GM19099 (cell line): ENCODE data around the gene ATP6V1E1.

Experiments used
- POLR2A ChIP-seq: IDR thresholded peaks from 3 replicates; pipeline ENCODE4 v1.6.1; 2011; ENCODE audit warnings: low read depth; ENCODE audit not compliant: insufficient read length; ENCODE audit errors: extremely low read depth

ATP6V1E1 gene

GRCh38 chr22:17569971-17570511 lies 58.5 kb downstream of the ATP6V1E1 start:
- TF ChIP-seq POLR2A = no peak

DNA sequence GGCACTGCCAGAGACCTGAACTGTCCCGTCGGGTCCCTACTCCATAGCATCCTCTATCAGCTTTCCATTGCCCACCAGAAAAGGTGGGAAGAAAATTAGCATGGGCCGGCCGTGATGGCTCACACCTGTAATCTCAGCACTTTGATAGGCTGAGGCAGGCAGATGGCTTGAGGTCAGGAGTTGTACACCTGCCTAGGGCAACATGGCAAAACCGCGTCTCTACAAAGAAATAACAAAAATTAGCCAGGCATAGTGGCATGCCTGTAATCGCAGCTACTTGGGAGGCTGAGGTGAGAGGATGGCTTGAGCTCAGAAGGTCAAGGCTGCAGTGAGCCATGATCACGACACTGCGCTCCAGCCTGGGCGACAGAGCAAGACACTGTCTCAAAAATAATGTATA lies 61.8 kb downstream of the ATP6V1E1 start:
- TF ChIP-seq POLR2A = no peak

DNA sequence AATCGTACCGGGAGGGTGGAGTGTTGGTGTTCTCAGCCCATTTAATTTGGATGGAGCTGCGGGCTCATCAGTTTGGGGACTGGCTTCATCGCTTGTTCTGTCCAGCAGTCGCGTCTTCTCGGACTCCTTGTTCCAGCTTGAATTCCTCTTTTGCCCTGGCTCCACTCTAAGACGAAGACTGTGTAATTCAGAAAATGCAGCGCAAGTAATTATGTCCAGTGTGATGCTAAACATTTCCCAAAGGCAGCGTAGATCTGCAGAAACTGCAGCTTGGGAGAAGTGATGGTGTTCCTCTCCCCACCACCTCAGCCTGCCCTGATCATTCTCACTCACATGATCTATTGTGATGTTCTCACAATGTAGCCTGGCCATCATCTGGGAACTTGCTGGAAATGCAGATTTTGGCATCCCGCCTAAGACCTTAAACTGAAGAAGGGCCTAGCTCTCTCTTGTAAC lies 64.6 kb downstream of the ATP6V1E1 start:
- TF ChIP-seq POLR2A = no peak

DNA sequence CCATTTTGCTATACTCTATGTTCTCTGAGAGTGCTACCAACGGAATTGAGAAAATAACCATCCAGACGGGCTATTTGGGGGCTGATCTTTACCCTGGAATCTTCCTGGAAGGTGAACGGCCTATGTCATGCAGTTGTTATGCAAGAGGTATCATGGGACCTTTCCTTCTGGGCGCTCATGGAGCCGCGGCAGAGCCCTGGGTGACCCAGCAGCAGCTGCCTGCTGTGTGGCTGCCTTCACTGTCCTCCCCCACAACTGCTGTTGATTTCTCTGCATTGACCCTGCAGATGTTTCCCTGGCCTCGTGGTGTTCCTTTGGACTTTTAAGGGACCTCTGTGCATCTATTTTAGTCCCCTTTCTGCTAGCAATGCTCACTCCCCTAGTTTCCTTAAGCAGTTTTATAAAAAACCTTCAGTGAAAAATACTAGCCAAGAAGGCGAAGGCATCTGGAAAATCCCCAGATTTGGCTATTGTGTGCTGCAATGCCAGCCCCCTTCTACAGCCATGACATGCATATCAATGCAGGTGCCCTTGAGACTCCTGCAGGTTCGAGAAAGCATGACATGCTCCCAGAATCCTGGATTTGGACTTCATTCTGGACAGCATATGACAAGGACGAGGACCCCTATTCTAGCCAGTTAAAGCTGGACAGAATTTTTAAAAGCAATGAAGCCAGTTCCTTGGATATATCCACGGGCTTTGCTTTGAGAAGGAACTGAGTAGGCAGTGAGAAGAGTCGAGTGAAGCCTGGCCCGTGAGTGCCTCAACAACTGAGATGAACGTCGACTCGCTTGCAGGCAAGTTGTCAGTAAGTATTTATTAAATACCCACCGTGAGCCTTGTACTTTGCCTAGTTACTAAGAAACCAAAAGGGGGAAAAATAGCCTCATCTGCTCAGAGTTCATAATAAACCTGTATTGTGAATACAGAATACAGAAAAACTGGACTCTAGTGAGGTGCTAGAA lies 65.4 kb downstream of the ATP6V1E1 start, which contains the start of gene SLC25A18:
Gene SLC25A18, plus strand, starts transcription at position 593 of the 965 bp plus-strand sequence. CDS start 16,447 bp downstream, outside the sequence.
- no peak for TF ChIP-seq POLR2A

- no peak for TF ChIP-seq POLR2A
These were observed 69.4 kb downstream of the ATP6V1E1 start for GRCh38 chr22:17559188-17559587.

- TF ChIP-seq POLR2A = no peak
These were observed 73.7 kb downstream of the ATP6V1E1 start for GRCh38 chr22:17554814-17555213.

GRCh38 chr22:17552737-17553136 lies 75.8 kb downstream of the ATP6V1E1 start:
- no peak for TF ChIP-seq POLR2A

DNA sequence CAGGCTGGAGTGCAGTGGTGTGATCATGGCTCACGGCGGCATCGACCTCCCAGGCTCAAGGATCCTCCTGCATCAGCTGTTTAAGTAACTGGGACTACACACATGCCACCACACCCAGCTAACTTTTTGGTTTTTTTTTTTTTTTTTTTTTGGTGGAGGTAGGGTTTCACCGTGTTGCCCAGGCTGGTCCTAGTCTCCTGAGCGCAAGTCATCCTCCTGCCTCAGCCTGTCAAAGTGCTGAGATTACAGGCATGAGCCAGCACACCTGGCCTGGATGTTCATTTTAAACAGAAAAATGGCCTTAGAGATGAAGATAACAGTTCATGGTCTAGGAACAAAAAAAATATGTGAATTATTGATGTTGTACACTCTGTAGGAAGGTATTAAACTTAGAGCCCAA lies 78.9 kb downstream of the ATP6V1E1 start:
- TF ChIP-seq POLR2A = no peak

DNA sequence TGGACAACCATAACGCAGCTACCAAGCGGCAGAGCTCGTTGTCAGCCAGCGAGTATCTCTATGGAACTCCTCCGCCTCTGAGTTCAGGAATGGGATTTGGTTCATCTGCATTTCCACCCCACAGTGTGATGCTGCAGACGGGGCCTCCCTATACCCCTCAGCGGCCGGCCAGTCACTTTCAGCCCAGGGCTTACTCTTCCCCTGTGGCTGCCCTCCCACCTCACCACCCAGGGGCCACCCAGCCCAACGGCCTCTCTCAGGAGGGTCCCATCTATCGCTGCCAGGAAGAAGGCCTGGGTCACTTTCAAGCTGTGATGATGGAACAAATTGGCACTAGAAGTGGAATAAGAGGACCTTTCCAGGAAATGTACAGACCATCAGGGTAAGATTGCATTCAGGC lies 79.4 kb downstream of the ATP6V1E1 start:
- no peak for TF ChIP-seq POLR2A

DNA sequence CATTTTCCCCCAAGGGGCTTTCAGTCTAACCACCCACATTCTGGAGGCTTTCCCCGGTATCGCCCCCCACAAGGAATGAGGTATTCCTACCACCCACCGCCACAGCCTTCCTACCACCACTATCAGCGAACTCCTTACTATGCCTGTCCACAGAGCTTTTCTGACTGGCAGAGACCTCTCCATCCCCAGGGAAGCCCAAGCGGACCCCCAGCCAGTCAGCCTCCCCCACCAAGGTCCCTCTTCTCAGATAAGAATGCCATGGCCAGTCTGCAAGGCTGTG lies 79.9 kb downstream of the ATP6V1E1 start:
- no peak for TF ChIP-seq POLR2A

GRCh38 chr22:17548010-17548755 lies 80.4 kb downstream of the ATP6V1E1 start:
- no peak for TF ChIP-seq POLR2A

DNA sequence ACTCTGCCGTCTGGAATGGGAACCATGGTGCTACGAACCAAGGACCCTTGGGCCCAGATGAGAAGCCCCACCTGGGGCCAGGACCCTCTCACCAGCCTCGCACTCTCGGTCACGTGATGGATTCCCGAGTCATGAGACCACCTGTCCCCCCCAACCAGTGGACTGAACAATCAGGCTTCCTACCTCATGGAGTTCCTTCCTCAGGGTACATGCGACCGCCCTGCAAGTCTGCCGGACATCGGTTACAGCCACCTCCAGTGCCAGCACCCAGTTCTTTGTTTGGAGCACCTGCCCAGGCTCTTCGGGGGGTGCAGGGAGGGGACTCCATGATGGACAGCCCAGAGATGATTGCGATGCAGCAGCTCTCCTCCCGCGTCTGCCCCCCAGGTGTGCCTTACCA lies 86.1 kb downstream of the ATP6V1E1 start:
- no peak for TF ChIP-seq POLR2A
